HG03060 (cell line): ENCODE measurements around the gene CELSR3.

Experiments
- ATAC-seq: cut with Tn5 transposase; IDR thresholded peaks from one replicate; pipeline ENCODE4 v1.9.1; 2021; ENCODE audit warnings: low read depth, moderate number of reproducible peaks; ENCODE audit not compliant: unreplicated experiment

CELSR3 gene

GRCh38 chr3:48686538-48687219 lies 24.0 kb upstream of the CELSR3 start:
- ATAC-seq: no peak

DNA sequence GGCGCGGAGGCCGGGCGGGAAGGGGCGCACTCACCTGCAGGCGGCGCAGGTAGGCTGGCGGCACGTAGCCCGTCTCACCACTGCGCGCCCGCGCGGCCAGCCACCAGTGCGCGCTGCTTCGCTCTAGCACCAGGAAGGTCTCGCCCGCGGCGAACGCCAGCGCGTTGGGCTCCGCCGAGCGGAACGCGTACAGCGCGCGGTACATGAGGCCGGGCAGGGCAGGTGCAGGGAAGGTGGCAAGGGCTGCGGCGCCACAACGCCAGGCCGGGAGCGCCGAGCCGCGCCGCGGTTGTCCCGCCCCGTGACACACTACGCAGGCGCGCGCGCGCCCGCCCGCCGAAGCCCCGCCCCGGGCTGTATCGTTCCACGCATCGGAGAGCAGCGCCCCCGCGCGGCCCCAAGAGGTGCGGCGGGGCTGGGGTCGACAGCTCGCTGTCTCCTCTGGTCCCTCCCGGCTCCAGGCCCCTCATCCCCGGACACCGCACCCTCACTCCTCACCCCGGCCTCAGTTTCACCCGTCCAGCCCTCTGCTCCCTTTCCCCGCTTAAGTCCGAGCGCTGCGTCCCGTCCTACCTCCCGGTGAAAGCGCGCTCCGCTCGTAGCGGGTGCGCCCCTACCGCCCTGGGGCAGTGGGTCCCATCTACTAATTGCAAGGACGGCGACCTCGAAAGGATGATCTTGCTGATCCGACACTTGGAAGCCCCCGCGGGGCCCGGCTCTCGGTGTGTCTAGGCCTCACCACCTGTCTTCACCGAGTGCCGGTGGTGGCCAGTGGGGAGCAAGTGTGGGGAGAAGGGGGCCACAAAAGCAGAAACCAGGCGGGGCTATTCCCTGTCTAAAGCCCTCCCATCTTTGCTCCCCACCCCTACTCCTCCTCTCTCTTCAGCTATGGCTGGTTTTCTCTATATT lies 23.2 kb upstream of the CELSR3 start, which contains the start of gene NCKIPSD:
NCKIPSD (minus strand) TSS at position 313 of the 909 bp plus-strand sequence; CDS start at position 205, 108 bp downstream.
- ATAC-seq: peak; percentile 50

- no peak for ATAC-seq
These were observed 22.6 kb upstream of the CELSR3 start for GRCh38 chr3:48685293-48685602.

GRCh38 chr3:48684480-48685143 lies 21.9 kb upstream of the CELSR3 start:
- ATAC-seq: no peak

DNA sequence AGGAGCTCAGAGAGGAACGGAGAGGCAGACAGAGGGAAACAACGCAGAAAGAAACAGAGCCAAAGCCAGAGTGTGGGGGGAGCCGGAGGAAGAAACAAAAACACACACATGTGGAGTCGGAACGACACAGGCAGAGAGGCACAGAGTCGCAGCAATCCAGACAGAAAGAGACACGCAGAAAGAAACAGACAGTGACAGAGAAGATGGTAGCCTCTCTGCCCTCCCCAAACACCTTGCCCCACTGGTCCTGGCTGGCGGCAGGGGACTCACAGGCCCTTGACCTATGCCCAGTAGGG lies 21.3 kb upstream of the CELSR3 start:
- no peak for ATAC-seq

- ATAC-seq: no peak
These were observed 20.1 kb upstream of the CELSR3 start for GRCh38 chr3:48682786-48683185.

DNA sequence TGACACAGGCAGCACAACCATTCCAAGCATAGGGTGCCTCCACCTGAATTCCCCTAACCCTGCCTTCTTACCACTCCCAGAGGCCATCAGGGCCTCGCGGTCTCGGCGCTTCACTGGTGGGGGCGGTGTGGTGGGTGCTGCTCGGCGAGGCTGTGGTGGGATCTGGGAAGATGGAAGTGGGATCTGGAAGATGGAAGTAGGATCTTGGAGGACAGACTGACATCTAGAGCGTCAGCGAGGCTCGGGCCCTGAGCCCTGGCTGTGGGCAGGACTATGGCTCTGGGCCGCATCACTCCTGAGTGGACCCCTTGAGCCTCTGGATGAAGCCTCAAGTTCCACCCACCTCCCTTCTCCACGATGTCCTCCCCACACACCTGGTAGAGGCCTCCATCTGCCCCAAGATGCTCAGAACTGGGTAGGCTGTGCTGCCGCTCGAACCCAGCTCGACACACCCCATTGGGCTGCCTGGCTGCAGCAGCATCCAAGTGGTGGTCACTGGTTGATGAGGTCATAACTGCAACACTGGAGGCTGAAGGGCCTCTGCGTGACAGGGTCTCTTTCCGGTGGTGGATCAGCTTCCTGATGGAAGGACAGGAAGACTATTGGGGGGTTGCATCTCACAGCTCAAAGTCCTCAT lies 19.4 kb upstream of the CELSR3 start:
- ATAC-seq: no peak

- no peak for ATAC-seq
These were observed 18.8 kb upstream of the CELSR3 start for GRCh38 chr3:48681541-48681880.

- no peak for ATAC-seq
These were observed 18.3 kb upstream of the CELSR3 start for GRCh38 chr3:48680811-48681540.

GRCh38 chr3:48679411-48680391 lies 17.0 kb upstream of the CELSR3 start:
- no peak for ATAC-seq

- no peak for ATAC-seq
These were observed 16.1 kb upstream of the CELSR3 start for GRCh38 chr3:48678566-48679380.

DNA sequence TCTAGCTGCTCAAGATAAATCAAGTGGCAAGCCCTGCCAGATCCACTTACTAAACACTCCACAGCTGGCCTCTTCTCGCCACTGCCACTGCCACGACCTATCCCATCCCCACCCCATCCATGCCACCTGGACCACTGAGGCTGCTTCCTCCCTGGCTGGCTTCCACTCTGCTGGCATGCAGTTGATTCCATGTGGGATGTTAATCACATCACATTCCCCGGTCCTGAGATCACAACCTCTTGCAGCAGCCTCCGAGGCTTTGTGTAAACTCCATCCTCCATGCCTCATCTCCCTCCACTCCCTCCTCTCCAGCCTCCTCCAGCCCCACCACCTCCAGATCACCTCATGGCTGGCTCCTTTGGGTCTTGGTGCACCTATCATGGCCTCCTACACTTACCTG lies 15.4 kb upstream of the CELSR3 start:
- no peak for ATAC-seq

DNA sequence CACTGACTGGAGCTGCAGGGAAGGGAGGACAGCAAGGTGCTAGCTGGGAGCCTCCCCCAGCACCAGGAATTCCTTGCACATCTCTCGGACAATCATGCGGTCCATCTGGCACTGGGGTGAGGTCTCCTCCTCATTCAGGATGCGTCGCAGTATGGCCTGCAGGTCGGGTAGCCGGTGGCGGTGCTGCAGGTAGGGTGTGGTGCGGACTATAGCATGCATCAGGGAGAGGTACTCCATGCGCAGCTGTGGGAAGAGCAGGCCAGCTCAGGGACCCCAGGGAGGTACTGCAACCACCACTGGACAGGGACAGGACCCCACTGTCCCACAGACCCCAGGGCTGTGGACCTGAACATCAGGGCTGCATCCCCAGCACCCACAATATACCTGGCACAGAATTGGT lies 11.8 kb upstream of the CELSR3 start:
- no peak for ATAC-seq

GRCh38 chr3:48672522-48672921 lies 9.8 kb upstream of the CELSR3 start:
- ATAC-seq: no peak

DNA sequence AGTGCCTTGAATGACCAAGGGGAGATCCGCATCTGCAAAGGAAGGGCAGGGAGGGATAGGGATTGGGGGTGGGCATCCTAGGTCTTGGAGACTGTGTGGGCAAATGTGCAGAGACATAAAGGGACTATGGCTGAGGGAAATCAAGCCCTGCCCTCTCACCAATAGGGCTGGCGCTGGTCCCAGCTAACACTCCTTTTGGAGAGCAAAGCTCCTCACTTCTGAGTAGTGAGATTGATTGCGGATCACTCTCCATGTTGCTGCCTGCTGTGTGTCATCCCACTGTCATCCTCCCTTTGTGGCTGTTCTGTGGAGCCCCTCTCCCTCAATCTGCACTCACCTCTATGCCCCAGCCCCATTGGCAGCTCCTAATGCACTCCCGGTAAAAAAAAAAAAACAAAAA lies 2.2 kb upstream of the CELSR3 start:
- ATAC-seq: no peak

GRCh38 chr3:48664313-48664644 lies 1.6 kb upstream of the CELSR3 start:
- ATAC-seq: no peak

DNA sequence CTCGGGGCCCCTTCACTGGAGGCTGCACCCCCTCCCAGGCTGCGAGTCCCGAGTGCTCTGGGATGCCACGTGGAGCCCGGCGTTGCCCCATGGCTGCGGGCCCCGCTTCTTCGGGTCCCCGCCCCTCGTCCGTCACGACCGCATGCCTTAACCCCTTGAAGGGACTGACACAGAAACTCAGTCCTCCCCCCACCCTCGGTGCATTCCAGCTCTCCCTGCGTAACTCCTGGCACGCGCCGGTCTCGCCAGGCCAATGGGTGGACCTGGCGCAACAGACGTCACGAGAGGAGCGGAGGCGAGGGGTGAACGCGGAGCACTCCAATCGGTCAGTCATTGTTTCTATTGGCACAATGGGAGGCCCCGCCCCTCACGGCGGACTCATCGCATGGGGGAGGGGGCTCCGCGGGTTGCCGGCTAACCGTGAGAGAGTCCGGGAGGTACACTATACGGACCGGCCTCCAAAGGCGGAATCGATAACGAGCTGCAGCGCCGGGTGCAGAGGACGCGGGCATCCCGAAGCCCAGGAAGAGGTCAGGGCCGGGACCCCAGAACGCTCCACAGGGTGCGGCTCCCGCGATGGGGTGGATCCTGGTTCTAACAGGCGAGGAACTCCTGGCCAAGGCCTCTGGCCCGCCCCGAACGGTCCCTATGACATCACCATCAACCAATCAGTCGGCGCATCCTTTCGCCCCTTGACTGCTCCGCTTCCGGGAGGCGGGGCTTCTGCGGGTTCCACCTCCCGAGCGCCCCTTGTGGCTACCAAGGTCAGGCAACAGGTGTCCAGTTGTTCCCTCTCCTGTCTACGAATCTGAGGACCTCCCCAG lies 1.0 kb upstream of the CELSR3 start:
- ATAC-seq: peak; percentile 71
